NCI-H748 (cell line): ENCODE results near the gene RNF126.
A peak's percentile ranks its signal among the peaks of the same experiment; 100 is the strongest.
"Not testable (repeated sequence)": the region's sequence is repeated elsewhere in the genome, so short reads cannot be mapped to it uniquely, and the experiment has no call there.

Experiments
- DNase-seq: peaks from one replicate; lab custom pipeline; 2025; ENCODE audit not compliant: unreplicated experiment; lab: John Stamatoyannopoulos, UW

Gene RNF126

DNA sequence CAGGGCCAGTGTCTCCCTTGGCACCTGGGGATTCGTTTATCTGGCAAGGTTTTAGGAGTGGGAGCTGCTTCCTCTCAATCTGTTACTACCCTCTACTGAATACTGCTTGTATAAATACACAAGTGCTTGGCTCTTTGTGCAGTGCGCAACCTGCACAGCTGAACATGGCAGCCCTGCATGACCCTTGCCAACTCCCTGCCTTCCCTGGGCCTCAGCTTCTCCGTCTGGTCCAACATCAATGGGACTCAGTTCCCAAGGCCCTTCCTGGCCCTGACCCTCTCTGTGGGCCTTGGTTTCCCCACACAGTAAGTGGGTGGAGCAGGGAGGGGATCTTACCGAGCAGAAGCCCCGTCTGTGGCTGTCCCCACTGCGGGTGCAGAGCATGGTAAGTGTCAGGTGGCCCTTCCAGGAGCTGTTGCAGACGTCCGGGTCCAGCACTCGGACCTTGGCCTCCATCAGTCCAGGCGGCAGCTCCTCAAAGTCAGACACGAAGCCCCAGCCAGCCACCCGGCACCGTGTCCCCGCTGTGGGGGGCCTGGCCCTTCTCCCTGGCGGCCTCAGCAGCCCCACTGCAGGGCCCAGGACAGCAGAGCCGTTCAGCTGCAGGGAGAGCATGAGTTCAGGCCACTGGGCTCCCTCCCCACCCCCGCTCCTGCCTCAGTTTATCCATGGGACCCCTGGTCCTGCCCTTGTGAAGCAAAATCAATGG is 23.7 kb upstream of the RNF126 start:
- no peak for DNase-seq

DNA sequence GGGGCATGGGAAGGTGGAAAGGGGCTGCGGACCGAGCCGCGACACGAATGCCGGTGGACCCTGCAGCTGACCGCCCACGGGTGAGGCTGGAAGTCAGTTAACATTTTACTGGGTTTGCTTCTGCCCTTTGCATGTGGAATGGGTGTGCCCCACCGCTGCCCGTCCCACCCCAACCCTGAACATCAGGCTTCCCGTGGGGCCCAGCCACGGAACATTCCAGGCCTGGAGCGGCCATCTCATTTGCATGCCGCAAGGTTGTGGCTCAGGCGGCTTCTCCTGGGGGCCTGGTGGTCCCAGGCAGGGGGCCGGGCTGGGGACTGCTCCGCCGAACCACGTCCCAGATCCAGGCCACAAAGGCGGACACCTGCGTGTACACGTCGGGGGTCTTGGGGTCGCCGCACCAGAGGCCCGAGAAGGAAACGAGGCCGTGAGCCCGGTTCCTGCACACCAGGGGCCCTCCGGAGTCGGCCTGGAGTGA is 22.5 kb upstream of the RNF126 start:
- no peak for DNase-seq

DNA sequence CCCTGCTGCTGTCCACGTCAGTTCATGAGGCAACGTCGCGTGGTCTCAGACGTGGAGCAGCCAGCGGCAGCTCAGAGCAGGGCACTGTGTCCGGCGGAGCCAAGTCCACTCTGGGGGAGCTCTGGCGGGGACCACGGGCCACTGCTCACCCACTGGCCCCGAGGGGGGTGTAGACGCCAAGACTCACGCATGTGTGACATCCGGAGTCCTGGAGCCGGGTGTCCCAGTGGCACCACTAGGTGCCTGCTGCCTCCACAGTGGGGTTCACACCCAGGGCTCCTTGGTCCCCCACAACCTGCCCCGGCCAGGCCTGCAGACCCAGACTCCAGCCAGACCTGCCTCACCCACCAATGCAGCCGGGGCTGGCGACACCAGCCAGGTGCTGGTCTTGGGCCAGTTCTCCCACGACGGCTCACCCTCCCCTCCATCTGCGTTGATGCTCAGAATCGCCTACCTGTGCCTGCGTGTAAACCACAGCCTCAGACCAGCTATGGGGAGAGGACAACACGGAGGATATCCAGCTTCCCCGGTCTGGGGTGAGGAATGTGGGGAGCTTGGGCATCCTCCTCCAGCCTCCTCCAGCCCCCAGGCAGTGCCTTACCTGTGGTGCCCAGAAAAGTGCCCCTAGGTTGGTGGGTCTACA is 19.8 kb upstream of the RNF126 start:
- no peak for DNase-seq

DNA sequence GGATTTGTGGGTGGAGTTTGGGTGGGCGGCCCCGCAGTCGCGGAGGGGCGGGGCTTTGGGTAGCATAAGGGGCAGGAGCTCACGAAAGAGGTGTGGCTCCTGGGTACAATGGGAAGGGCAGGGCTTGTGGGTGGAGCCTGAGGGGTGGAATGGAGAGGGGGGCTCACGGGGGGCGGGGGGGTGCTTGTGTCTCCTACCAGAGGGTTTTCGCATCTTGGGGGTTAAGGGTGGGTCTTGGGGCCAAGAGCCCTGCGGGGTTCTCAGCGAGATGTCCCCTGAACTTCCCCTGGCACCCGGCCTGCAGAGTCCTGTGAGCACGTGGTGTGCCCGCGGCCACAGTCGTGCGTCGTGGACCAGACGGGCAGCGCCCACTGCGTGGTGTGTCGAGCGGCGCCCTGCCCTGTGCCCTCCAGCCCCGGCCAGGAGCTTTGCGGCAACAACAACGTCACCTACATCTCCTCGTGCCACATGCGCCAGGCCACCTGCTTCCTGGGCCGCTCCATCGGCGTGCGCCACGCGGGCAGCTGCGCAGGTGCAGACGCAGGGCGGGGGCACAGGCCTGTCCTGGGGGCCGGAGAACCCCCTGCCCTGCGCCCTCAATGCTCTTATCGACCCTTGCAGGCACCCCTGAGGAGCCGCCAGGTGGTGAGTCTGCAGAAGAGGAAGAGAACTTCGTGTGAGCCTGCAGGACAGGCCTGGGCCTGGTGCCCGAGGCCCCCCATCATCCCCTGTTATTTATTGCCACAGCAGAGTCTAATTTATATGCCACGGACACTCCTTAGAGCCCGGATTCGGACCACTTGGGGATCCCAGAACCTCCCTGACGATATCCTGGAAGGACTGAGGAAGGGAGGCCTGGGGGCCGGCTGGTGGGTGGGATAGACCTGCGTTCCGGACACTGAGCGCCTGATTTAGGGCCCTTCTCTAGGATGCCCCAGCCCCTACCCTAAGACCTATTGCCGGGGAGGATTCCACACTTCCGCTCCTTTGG is 18.3 kb upstream of the RNF126 start:
- no peak for DNase-seq

DNA sequence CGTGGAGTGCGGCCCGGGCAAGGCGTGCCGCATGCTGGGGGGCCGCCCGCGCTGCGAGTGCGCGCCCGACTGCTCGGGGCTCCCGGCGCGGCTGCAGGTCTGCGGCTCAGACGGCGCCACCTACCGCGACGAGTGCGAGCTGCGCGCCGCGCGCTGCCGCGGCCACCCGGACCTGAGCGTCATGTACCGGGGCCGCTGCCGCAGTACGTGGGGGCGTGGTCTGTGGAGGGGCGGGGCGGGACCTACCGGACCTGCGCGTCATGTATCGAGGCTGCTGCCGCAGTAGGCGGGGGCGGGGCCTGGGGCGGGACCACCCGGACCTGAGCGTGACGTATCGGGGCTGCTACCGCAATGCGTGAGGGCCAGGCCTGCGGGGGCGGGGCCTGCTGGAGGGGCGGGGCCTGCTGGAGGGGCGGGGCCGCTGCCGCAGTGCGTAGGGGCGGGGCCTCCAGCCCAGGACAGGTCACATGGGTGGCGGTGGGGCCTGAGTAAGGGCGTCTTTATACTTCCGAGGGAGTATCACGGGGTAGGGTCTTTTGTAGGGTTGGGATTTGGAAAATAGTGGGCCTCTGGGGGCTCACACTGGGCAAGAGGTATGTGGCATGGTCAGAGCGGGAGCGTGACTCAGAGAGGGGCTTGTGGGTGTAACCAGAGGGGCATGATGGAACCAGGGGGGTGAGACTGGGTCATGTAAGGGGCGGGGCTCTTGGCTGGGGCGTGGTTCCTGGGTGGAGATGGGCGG is 17.4 kb upstream of the RNF126 start:
- DNase-seq: peak; percentile 93

DNA sequence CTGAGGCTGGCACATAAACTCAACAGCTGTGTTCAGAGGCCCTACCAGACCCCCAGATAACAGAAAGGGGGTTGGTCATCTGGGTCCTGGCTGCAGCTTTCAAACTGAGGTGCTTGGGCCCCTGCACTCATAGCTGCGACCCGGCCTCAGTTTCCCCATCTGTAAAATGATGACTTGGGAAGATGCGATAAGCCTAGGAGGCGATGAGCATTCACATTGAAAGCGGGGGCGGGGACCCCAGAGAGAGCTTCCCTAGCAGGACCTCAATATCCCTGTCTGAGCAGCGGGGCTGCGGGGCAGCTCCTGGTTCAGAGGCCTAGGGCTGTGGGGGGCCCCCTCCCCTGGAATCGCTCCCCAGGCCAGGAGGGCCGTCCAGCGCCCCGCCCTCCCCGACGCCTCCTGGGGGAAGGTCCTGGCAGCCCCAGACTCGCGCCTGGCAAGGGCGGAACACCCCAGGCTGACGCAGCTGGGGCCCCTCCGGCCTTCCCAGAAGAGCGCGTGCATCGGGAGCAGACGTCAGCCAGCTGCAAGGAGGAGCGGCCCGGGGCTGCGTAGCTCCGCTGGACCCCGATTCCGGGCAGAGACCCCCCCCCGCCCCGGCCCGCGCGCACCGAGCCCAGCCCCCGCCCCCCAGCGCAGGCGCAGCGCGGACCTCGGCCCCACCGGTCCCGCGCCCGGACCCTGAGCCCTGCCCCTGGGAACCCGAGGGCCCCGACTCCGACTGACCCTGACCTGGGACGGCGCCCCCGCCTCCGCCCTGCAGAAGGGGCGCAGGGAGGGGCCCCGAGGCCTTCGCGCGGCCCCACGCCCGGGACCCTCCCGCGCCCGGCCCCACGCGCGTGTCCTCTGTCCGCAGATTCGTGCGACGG is 16.6 kb upstream of the RNF126 start:
- DNase-seq: peak; percentile 43

DNA sequence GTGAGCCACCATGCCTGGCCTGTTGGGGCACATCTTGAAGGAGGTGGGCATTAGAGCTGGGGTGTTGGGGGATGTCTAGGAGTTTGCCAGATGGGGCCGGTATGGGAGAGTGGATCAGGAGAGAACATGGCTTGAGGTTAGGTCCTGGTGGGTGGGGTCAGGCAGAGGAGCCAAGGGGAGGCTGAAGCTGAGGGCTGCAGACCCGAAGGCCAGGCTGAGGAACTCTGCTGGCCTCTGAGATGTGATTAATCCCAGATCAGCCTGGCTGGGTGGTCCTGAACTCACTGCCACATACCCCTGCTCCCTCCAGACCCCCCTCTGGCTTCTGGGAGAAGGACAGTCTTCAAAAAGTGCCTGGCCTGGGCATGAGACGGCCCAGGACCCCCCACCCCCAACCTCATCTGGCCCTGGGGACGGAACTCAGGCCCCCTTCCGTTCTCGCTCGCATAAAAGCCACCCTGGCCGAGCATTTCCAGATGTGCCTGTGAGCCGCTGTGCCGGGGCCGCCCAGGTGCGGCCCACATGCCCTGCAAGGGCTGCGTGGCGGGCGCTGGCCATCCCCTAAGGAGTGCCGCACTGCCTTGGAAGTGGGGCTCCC is 15.9 kb upstream of the RNF126 start:
- no peak for DNase-seq

DNA sequence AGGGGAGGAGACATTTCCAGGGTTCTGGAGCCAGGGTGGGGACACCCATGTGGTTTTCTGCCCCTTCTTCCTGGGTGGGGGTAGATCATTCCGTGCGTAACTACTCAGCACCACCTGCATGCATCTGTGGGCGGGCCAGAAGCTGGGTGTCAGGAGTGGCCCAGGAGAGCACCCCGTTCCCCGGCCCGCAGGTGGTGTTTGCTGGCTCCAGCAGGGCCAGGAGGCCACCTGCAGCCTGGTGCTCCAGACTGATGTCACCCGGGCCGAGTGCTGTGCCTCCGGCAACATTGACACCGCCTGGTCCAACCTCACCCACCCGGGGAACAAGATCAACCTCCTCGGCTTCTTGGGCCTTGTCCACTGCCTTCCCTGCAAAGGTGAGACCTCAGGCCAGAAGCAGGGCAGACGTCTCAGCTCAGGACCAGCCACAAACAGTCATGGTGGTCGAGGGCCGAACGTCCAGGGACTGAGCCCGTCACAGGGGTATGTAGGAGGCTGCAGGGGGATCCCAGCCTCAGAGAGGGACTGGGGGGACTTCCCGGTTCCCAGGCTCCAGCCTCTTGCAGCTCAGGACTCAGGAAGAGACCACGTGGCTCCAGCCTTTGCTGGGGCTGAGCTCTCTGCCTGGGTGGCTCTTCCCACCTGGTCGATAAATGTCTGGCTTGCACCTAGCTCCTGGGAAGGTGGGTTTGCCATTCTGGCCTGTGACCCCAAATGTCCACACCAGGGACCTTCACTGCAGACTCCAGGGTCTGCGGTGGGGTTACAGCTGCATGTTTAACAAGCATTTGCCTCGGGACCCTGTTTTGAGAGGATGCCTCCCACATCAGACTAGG is 14.8 kb upstream of the RNF126 start:
- DNase-seq: no peak

DNA sequence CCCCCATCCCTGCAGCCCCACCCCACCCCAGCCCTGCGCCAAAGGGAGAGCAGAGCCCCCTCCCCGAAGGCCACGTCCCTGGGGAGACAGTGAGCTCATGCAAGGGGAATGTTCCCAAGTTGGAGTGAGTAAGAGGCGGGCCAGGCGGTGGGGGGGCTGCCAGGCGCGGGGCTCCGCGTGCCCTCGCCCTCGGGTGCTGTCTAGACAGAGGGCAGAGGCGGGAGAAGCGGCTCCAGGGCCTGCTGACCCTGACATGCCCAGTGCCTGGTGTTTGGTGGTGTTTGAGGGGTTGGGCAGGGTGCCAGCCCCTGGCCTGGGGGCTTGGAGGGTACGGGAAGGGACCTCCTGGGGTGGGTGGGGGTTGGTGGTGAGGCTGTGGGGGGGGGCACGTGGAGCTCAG is 14.2 kb upstream of the RNF126 start:
- DNase-seq: no peak

DNA sequence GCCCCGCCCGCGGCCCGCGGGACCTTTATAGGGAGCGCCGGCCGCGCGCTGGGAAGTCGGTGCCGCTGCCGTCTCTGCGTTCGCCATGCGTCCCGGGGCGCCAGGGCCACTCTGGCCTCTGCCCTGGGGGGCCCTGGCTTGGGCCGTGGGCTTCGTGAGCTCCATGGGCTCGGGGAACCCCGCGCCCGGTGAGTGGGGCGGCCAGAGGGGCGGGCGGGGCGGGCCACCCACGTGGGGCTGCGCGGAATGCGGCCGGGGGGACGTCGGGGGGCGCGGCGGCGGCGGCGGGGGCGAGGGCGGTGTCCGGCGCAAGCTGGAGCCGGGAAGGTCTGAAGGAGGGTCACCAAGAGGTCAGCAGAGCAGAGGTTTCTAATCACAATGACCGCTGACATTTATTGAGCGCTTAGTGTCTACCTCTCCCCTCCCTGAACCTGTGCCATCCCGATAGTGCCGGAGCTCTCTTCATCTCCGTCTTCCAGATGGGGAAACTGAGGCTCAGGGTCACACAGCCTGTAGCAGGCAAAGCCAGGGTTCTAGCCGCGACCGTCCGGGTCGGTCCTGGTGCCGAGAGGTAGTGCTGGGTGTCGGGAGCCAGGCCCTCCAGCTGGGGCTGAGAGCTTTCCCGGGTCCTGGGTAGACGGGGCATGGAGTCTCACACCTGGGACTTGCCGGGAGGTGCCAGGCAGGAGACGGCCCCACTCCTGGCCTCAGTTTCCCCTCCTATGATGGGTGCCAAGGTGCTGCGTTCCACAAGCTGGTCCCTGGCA is 13.5 kb upstream of the RNF126 start, which contains the start of gene FSTL3:
Gene FSTL3 (plus strand): TSS at position 54 of the 767 bp plus-strand sequence. CDS start 32 bp downstream, at position 86.
- DNase-seq: no peak

DNA sequence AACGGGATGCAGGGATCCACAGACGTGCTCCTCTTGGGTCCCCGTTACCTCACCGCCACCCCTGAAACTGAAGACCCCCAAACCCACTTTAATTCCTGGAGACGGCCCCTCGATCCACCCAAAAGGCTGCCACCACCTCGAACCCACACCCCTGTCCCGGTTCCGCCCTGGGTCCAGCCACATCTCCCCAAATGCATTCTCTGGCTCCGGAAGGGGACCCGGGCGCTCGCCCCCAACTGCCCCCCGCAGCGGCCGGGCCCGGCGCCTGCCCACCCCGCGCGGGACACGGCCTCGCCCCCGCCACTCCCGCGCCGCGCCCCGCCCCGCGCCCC is 13.0 kb upstream of the RNF126 start:
- no peak for DNase-seq

DNA sequence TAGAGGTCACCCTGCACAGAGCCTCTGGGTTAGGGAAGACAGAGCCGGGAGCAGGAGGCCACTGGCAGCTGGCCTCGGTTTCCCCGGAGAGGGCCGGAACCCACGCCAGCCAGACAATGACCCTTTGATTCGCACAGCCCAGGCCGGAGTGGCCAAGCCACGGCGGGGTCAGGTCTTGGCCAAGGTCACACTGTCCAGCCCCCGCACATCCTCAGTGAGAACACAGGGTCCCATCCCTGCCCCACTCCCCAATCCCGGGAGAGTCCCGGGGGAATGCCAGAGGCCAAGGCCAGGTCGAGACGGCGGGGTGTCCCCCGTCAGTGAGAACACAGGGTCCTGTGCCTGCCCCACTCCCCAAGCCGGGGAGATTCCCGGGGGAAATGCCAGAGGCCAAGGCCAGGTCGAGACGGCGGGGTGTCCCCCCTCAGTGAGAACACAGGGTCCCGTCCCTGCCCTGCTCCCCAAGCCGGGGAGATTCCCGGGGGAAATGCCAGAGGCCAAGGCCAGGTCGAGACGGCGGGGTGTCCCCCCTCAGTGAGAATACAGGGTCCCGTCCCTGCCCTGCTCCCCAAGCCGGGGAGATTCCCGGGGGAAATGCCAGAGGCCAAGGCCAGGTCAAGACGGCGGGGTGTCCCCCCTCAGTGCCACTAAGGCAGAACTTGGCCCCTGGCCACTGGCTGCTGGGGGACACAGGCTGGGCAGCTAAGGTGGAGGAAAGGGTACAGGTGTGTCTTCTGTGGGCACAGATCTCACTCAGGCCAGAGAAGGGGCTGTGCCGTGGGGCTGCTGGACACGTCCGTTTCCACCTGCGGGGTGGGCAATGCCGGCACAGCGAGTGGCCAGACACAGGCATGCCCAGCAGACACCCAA is 11.5 kb upstream of the RNF126 start:
- no peak for DNase-seq

DNA sequence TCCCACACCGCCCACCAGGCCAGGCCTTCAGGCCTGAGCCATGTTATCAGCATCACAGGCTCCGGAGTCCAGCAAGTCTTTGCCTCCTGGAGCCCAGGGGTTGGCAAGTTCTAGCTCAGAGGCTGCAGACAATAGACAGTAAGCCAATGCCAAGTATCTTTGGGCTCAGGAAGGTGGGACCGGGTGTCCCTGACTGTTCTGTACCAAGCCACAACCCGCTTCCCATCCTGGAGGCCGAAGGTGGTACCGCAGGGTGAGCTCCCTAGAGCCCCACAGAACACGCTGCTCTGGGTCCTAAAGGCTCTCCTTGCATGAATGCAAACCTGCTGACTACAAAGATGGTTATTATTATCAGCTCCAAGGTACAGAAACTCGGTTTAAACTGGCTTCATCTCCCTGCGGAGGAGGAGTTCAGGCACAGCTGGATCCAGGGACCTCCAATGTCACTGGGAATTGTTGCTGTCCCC is 7.6 kb upstream of the RNF126 start:
- DNase-seq: no peak

DNA sequence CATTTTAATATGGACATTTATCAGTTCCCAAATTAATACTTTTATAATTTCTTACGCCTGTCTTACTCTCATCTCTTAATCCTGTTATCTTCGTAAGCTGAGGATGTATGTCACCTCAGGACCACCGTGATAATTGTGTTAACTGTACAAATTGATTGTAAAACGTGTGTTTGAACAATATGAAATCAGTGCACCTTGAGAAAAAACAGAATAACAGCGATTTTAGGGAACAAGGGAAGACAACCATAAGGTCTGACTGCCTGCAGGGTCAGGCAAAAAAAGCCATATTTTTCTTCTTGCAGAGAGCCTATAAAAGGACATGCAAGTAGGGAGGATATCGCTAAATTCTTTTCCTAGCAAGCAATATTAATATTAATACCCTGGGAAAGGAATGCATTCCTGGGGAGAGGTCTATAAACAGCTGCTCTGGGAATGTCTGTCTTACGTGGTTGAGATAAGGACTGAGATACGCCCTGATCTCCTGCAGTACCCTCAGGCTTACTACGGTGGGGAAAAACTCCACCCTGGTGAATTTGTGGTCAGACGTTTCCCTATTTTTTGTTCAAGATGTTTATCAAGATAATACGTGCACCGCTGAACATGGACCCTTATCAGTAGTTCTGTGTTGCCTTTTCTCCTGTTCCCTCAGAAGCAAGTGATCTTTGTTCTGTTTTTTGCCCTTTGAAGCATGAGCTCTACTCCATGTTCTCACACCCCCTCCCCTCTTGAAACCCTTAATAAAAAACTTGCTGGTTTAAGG is 5.8 kb upstream of the RNF126 start:
- DNase-seq: not testable (repeated sequence)

DNA sequence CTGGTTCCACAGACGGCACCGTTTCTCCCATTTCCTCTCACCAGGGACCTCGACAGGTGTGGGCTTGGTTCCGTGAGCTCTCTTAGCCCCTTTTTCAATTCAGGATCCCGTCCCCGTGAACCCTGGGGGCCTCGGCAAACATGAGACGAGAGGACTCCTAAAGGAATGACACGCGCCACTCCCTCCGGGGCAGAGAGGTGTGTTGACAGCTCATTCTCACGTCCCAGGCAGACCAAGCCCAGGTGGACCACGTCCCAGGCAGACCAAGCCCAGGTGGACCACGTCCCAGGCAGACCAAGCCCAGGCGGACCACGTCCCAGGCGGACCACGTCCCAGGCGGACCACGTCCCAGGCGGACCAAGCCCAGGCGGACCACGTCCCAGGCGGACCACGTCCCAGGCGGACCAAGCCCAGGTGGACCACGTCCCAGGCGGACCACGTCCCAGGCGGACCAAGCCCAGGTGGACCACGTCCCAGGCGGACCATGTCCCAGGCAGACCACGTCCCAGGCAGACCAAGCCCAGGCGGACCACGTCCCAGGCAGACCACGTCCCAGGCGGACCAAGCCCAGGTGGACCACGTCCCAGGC is 4.1 kb upstream of the RNF126 start:
- DNase-seq: not testable (repeated sequence)
